Spleen (tissue), 11 donors: ENCODE results near the gene PCBP3. TPM values are rescaled to one million over a fixed set of nuclear protein-coding genes. Genes with fewer than 3 reads are reported as not detected.

Experiments used
- DNase-seq: peaks from one replicate; pipeline ENCODE4 v3.0.0-alpha.2; 2020
- H3K27ac ChIP-seq, 8 donors: fragments of 200-600 bp; sonication (generic) in 7 of 8; 1 replicate in 4 of 8; 2 replicates in 4 of 8; pipeline versions ENCODE4 v1.5.0 to v1.8.0; 2016 to 2021; ENCODE audit warnings: inconsistent platforms in 4 of 8, mild to moderate bottlenecking in 4 of 8, moderate library complexity in 1 of 8
- H3K27me3 ChIP-seq, 7 donors: fragments of 200-600 bp; sonication (generic) in 6 of 7; replicated peaks in 1 of 7; 1 replicate in 4 of 7; 2 replicates in 3 of 7; pipeline versions ENCODE4 v1.5.0 to v1.8.0; 2016 to 2021; ENCODE audit warnings: inconsistent platforms in 3 of 7, mild to moderate bottlenecking in 1 of 7
- H3K36me3 ChIP-seq, 6 donors: fragments of 200-600 bp; sonication (generic) in 5 of 6; 1 replicate in 4 of 6; 2 replicates in 2 of 6; pipeline versions ENCODE4 v1.5.0 to v1.8.0; 2016 to 2021; ENCODE audit warnings: inconsistent platforms in 2 of 6
- H3K4me1 ChIP-seq, 6 donors: fragments of 200-600 bp; sonication (generic) in 5 of 6; 1 replicate in 3 of 6; 2 replicates in 3 of 6; pipeline versions ENCODE4 v1.5.0 to v1.8.0; 2016 to 2021; ENCODE audit warnings: inconsistent platforms in 3 of 6
- H3K4me3 ChIP-seq, 8 donors: fragments of 200-600 bp; sonication (generic) in 7 of 8; 1 replicate in 4 of 8; 2 replicates in 4 of 8; pipeline versions ENCODE4 v1.5.0 to v1.8.0; 2016 to 2021; ENCODE audit warnings: inconsistent platforms in 4 of 8, mild to moderate bottlenecking in 4 of 8, moderate library complexity in 2 of 8
- H3K9me3 ChIP-seq, 8 donors: fragments of 200-600 bp; sonication (generic) in 7 of 8; 1 replicate in 4 of 8; 2 replicates in 4 of 8; pipeline versions ENCODE4 v1.5.0 to v1.8.0; 2016 to 2021; ENCODE audit warnings: inconsistent platforms in 4 of 8
- POLR2A ChIP-seq, 3 donors: fragments of 450-650 bp; IDR thresholded peaks; one replicate each; pipeline ENCODE4 v1.5.1; 2017; ENCODE audit warnings: antibody characterized with exemption in 3 of 3, mild to moderate bottlenecking in 1 of 3
- POLR2AphosphoS5 ChIP-seq, 3 donors: sonication (generic); formaldehyde crosslinking; IDR thresholded peaks; one replicate each; pipeline ENCODE4 v1.5.1; 2017; ENCODE audit warnings: antibody characterized with exemption in 3 of 3
- WGBS, 5 donors: extraction: QIAGEN DNeasy Blood & Tissue Kit in 3 of 5; methylation state at CpG; one replicate each; pipeline versions ENCODE4 v1.1.5 to v1.1.7; 2013 to 2018; 5-methylcytosine and 5-hydroxymethylcytosine counted together
- intact Hi-C: fragments of 100-400 bp; cut with DNase I; formaldehyde crosslinking; loops from one replicate; pipeline ENCODE4 v1.15.0; 2023; ENCODE audit warnings: low total_unique reads
- polyA plus RNA-seq, 3 donors: library from polyadenylated mRNA; stranded (reverse); fragments of 200-250 nt; gene quantifications; one replicate each; pipeline ENCODE4 v1.2.1, GENCODE V29; 2013
- total RNA-seq, 7 donors: library from RNA; depleted of rRNA in 3 of 7; stranded (reverse); fragments of >200 nt in 3 of 7; fragmentation: NEBNext Ultra II Directional in 4 of 7; extraction: Animal tissue kit (Norgen Biotek cat#: 25700) in 4 of 7; gene quantifications; one replicate each; pipeline versions ENCODE4 v1.1.0 to v1.2.1, GENCODE V29; 2016 to 2021
- TF ChIP-seq, protein P1 (sequence below), 11 experiments: fragments of 200-600 bp in 7 of 11; fragments of 450-650 bp in 4 of 11; sonication (generic) in 4 of 11; IDR thresholded peaks in 8 of 11; conservative IDR thresholded peaks in 3 of 11; 1 replicate in 7 of 11; 2 replicates in 4 of 11; pipeline versions ENCODE4 v1.4.0 to v1.8.0; 2016 to 2021; ENCODE audit warnings: antibody characterized with exemption in 11 of 11, inconsistent platforms in 4 of 11, mild to moderate bottlenecking in 1 of 11
- donor health status: healthy with polysubstance abuse.
- donor health status: DM: no; HTN: no; CAD: no; lungs with moderate emphysema.
- donor health status: DM: no; HTN: no; CAD: no.
- donor health status: Bipolar disorder and iron deficiency.
- donor health status: healthy.
- donor health status: DM: no; HTN: no; CAD: no.
- donor health status: DM: yes; HTN: yes; CAD: no.

The PCBP3 gene
- total and polyA plus RNA-seq, 10 donors: 4.2 to 31.6 (median 15.2) TPM

DNA sequence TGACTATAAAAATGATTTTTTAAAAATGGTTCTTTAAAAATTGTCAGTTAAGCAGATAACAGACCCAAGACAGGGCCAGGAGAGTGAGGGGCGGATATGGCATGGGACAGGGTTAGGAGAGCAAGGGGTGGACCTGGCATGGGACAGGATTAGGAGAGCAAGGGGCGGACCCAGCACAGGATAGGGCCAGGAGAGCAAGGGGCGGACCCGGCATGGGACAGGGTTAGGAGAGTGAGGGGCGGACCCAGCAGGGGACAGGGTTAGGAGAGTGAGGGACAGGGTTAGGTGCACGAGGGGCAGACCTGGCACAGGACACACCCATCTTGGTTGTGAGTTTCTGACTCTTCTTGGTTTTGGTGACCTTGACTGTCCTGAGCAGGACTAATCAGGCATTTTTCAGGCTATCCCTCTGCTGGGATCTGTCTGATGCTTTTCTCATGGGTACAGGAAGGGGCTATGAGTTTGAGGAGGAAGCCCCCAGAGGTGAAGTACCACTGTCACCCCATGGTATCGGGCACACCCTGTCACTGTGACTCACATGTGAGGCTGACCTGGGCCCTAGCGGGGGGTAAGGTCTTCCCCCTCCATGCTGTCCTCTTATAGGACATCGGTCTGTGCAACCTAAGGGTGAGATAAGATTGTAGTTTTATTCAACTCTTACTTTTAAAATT lies 179.0 kb downstream of the PCBP3 start:
- TF ChIP-seq POLR2AphosphoS5 (IDR thresholded peaks at IDR 0.05): no peak
- TF ChIP-seq, protein P1, sequence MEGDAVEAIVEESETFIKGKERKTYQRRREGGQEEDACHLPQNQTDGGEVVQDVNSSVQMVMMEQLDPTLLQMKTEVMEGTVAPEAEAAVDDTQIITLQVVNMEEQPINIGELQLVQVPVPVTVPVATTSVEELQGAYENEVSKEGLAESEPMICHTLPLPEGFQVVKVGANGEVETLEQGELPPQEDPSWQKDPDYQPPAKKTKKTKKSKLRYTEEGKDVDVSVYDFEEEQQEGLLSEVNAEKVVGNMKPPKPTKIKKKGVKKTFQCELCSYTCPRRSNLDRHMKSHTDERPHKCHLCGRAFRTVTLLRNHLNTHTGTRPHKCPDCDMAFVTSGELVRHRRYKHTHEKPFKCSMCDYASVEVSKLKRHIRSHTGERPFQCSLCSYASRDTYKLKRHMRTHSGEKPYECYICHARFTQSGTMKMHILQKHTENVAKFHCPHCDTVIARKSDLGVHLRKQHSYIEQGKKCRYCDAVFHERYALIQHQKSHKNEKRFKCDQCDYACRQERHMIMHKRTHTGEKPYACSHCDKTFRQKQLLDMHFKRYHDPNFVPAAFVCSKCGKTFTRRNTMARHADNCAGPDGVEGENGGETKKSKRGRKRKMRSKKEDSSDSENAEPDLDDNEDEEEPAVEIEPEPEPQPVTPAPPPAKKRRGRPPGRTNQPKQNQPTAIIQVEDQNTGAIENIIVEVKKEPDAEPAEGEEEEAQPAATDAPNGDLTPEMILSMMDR (IDR thresholded peaks at IDR 0.05 in 8 of 11, conservative IDR thresholded peaks at IDR 0.05 in 3 of 11): no peak
- TF ChIP-seq POLR2A (IDR thresholded peaks at IDR 0.05): no peak
- WGBS, 5 donors: 80 to 84% (median 82%) methylated on average over 9 of the region's 9 CpGs
- DNase-seq: no peak

DNA sequence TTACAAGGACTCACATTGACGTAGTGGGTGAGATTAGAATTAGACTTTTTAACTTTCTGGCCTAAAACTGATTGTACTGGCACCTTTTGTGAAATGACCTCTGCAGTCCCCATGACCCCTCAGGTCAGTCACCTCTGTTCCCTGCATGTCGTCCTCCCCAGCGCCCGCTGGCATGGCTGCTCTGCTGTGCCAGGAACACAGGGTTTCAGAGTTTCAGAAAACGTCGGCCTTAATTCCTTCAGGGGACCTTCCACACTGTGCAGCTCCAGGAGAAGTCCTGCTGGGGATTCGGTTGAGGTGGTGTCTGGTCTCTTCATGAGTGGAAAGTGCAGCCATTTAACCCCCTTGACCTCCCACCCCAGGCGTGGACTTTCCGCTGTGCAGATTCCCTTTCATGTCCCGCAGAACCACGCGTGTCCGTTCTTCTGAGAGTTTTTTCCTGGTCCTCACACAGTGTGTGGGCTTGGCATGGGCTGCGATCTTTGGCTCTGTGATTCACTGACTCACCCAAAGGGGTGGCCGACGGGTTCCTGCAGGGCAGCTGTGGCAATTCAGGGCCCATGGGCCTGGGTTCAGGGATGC lies 179.7 kb downstream of the PCBP3 start:
- H3K9me3 ChIP-seq: no peaks in the 10 kb centered on the region
- H3K27me3 ChIP-seq: no peaks in the 10 kb centered on the region
- H3K36me3 ChIP-seq: no peaks in the 10 kb centered on the region
- no peak for TF ChIP-seq POLR2A (IDR thresholded peaks at IDR 0.05)
- TF ChIP-seq, protein P1 (IDR thresholded peaks at IDR 0.05 in 8 of 11, conservative IDR thresholded peaks at IDR 0.05 in 3 of 11): no peak
- TF ChIP-seq POLR2AphosphoS5 (IDR thresholded peaks at IDR 0.05): no peak
- no peak overlapping the region for H3K4me3 ChIP-seq
- no peak overlapping the region for H3K27ac ChIP-seq
- 90 to 95% (median 91%) methylated on average over 16 of the region's 16 CpGs for WGBS, 5 donors
- peak; percentile 46 for DNase-seq
- intact Hi-C loops: no loop called here
- peaks cover 0 to 52% (median 18%) of the 10 kb centered on the region in 6 donors for H3K4me1 ChIP-seq

More for the DNA sequence above, 179.0 kb downstream of the PCBP3 start:
- intact Hi-C loops: no loop called here
- Histone ChIP-seq H3K9me3 (no peaks in the 10 kb centered on the region), H3K27ac (no peak overlapping the region), H3K27me3 (no peaks in the 10 kb centered on the region), H3K4me1 (peaks cover 0 to 47% (median 18%) of the 10 kb centered on the region in 6 donors), H3K36me3 (no peaks in the 10 kb centered on the region), H3K4me3 (no peak overlapping the region)

DNA sequence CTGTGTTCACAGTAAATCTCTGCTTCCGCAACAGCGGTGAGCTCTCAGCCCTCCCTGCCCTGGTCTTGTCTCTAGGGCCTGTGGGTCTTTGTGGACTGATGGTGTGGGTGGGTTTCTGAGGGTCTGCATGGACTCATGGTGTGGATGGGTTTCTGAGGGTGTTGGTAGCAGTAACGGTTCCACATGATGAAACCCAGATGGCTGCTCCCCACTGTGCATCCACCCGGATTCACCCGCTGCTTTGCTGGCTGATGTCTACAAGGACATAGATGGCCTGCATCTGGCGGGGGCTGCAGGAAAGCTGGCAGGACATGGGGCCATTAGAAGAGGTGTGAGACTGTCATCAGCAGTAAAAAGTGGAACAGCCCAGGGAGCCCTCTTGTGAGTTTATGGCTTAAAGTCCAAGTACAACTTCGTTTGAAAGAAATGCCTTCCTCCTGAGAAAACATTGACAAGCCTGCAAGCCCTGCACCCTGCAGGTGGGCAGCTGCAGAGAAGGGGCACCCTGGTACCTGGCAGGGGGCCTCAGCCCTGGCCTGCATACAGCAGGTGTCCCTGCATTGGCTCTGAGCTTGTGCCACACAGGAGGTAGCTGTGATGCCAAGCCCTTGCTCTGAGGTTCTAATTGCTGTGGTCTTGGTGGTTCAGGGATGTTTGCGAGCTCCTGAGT lies 181.2 kb downstream of the PCBP3 start:
- intact Hi-C loops: no loop called here
- peak; percentile 47 for DNase-seq
- Histone ChIP-seq H3K4me1 (peaks cover 0 to 37% (median 13%) of the 10 kb centered on the region in 6 donors), H3K36me3 (no peaks in the 10 kb centered on the region), H3K4me3 (no peak overlapping the region), H3K27ac (no peak overlapping the region), H3K9me3 (no peaks in the 10 kb centered on the region), H3K27me3 (no peaks in the 10 kb centered on the region)
- WGBS, 5 donors: 83 to 88% (median 84%) methylated on average over 8 of the region's 8 CpGs
- no peak for TF ChIP-seq POLR2A (IDR thresholded peaks at IDR 0.05)

DNA sequence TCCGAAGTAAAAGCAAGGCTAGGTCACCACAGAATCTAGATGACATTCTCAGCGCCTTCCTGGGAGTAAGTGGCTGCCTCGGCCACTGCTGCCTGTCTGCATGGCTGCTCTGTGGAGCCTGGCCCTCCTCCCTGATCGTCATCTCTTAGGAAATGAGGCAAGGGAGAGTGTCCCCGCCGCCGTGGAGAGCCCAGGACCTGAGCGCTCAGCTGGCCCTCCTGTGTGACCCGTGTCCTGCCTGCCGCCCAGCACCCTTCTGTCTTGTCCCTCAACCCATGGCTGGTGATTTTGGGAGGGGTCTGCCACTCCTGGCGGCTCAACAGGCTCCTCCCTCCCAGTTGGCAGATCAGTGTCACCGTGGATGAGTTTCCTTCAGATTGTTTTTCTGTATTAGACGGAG lies 181.7 kb downstream of the PCBP3 start:
- Histone ChIP-seq H3K4me1 (peaks cover 0 to 32% (median 10%) of the 10 kb centered on the region in 6 donors), H3K27ac (no peak overlapping the region), H3K9me3 (no peaks in the 10 kb centered on the region), H3K36me3 (no peaks in the 10 kb centered on the region), H3K27me3 (no peaks in the 10 kb centered on the region), H3K4me3 (no peak overlapping the region)
- intact Hi-C loops: no loop called here
- peak; percentile 70 for DNase-seq
- TF ChIP-seq, protein P1 (IDR thresholded peaks at IDR 0.05 in 8 of 11, conservative IDR thresholded peaks at IDR 0.05 in 3 of 11): no peak
- TF ChIP-seq POLR2A (IDR thresholded peaks at IDR 0.05): no peak
- TF ChIP-seq POLR2AphosphoS5 (IDR thresholded peaks at IDR 0.05): no peak
- WGBS, 5 donors: 71 to 85% (median 75%) methylated on average over 13 of the region's 13 CpGs
